Astrocyte of the cerebellum (primary cell): ENCODE results near the gene OXLD1.

Source experiments
- DNase-seq: peaks from one replicate; pipeline ENCODE4 v3.0.0-alpha.2; 2011; ENCODE audit warnings: low read depth
- H3K4me3 ChIP-seq: 2 replicates; pipeline ENCODE4 v1.5.1; 2011; ENCODE audit warnings: mild to moderate bottlenecking, low read depth, low read length, moderate library complexity
- in situ Hi-C: cut with HindIII; loops from 2 replicates; pipeline ENCODE4 v1.10.0; 2017; ENCODE audit warnings: low sequenced_read_pairs
- TF ChIP-seq, protein P1 (sequence below): IDR thresholded peaks from 2 replicates; pipeline ENCODE4 v1.5.1; 2012; ENCODE audit warnings: low read length, low read depth, moderate library complexity, mild to moderate bottlenecking; ENCODE audit errors: missing control alignments

The OXLD1 gene

DNA sequence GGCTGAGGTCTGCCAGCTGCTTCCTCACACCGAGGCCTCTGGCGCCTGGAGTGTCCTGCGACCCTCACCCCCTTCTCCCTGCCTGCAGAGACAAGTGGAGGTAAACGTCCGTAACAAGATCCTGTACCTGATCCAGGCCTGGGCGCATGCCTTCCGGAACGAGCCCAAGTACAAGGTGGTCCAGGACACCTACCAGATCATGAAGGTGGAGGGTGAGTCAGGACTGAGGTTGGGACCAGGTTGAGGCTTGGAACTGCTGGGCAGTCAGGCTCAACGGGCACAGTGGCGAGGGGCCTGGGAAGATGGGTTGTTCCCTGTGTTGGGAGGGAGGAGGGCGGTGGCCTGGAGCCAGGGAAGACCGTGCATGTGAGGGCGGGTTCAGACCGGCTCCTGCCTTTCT is 22.2 kb upstream of the OXLD1 start:
- in situ Hi-C loops, result no loop called here
- TF ChIP-seq, protein P1, sequence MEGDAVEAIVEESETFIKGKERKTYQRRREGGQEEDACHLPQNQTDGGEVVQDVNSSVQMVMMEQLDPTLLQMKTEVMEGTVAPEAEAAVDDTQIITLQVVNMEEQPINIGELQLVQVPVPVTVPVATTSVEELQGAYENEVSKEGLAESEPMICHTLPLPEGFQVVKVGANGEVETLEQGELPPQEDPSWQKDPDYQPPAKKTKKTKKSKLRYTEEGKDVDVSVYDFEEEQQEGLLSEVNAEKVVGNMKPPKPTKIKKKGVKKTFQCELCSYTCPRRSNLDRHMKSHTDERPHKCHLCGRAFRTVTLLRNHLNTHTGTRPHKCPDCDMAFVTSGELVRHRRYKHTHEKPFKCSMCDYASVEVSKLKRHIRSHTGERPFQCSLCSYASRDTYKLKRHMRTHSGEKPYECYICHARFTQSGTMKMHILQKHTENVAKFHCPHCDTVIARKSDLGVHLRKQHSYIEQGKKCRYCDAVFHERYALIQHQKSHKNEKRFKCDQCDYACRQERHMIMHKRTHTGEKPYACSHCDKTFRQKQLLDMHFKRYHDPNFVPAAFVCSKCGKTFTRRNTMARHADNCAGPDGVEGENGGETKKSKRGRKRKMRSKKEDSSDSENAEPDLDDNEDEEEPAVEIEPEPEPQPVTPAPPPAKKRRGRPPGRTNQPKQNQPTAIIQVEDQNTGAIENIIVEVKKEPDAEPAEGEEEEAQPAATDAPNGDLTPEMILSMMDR, result no peak
- no peak for DNase-seq
- no peak overlapping the region for H3K4me3 ChIP-seq

GRCh38 chr17:81687770-81688541 is 21.6 kb upstream of the OXLD1 start:
- H3K4me3 ChIP-seq, result no peak overlapping the region
- DNase-seq, result no peak
- in situ Hi-C loops, result no loop called here
- TF ChIP-seq, protein P1, result no peak

DNA sequence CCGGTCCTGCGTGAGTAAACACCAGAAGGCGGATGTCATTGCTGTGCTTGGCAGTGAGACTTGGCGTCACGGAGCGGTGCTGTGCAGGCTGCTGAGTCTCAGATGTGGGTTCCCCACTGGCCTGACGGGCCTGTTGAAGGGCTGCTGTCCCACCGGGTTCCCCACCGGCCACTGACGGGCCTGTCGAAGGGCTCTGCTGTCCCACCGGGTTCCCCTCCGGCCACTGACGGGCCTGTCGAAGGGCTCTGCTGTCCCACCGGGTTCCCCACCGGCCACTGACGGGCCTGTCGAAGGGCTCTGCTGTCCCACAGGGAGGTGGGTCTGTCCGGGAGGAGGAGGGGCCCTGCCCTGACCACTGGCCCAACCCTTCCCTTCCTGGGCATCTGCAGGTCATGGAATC is 20.2 kb upstream of the OXLD1 start:
- H3K4me3 ChIP-seq, result no peak overlapping the region
- no peak for DNase-seq
- in situ Hi-C loops, result no loop called here
- TF ChIP-seq, protein P1, result no peak

GRCh38 chr17:81685108-81685507 is 18.7 kb upstream of the OXLD1 start:
- H3K4me3 ChIP-seq, result peak overlapping the region; percentile 96
- TF ChIP-seq, protein P1, result no peak
- in situ Hi-C loops, result no loop called here
- no peak for DNase-seq

- H3K4me3 ChIP-seq, result peak overlapping the region; percentile 96
- in situ Hi-C loops, result no loop called here
- peak; percentile 47 for DNase-seq
- TF ChIP-seq, protein P1, result no peak
Observed at GRCh38 chr17:81684442-81684911, 18.1 kb upstream of the OXLD1 start.

GRCh38 chr17:81683584-81684441 is 17.4 kb upstream of the OXLD1 start, which contains the start of the genes ARL16 and HGS:
Gene ARL16 (minus strand): TSS chr17:81683797. CDS start chr17:81683753, 44 bp downstream.
Gene HGS (plus strand): TSS chr17:81684011. CDS start chr17:81684067, 56 bp downstream.
- H3K4me3 ChIP-seq, result peak within 1 kb of the TSS; percentile 96
- TF ChIP-seq, protein P1, result no peak
- DNase-seq, result peak; percentile 98
- in situ Hi-C loops, result no loop called here
